ENCODE measurements around the gene TOPAZ1.

The TOPAZ1 gene

DNA sequence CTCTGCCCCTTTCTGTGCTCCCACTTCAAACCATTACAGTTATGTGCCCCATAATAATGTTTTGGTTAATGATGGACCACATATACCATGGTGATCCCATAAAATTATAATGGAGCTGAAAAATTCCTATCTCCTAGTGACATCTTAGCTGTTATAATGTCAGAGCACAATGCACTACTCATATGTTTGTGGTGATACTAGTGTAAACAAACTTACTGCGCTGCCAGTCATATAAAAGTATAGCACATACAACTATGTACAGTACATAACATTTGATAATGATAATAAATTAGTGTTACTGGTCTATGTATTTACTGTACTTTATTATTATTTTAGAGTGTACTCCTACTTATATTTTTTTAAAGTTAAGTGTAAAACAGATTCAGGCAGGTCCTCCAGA is 51.3 kb downstream of the TOPAZ1 start:
- Histone ChIP-seq H3K9ac (ENCODE audit: insufficient read length) (no peak overlapping the region), H3K9me3 (ENCODE audit: low read depth, low read length) (no peaks in the 10 kb centered on the region), H3K4me3 (no peak overlapping the region), H3K27ac (no peak overlapping the region), H3K36me3 (ENCODE audit: insufficient read depth, low read length) (no peaks in the 10 kb centered on the region)
- DNase-seq (ENCODE audit: low read depth, low spot score) = no peak
- TF ChIP-seq FOXP2 (optimal IDR thresholded peaks at IDR 0.05; ENCODE audit: control extremely low read depth, extremely low read length, insufficient read depth) (no peak), EZH2 (IDR thresholded peaks at IDR 0.05) (no peak), POLR2AphosphoS5 (IDR thresholded peaks at IDR 0.05; ENCODE audit: borderline replicate concordance, low read depth, low read length) (no peak)

DNA sequence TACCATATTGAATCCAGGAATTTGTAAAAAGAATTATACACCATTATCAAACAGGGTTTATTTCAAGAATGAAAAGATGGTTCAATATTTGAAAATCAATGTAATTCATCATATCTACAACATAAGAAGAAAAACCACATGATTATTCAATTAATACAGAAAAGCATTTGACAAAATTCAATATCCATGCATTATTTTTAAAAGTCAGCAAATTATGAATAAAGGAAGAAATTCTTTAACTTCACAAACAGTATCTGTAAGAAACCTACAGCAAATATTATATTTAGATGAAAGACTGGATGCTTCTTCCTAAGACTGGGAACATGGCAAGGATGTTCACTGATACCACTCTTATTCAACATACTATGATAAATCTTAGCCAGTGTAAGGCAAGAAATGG is 55.6 kb downstream of the TOPAZ1 start:
- no peak overlapping the region for H3K4me3 ChIP-seq
- no peak overlapping the region for H3K9ac ChIP-seq (ENCODE audit: insufficient read length)
- DNase-seq (ENCODE audit: low read depth, low spot score) = no peak
- H3K9me3 ChIP-seq (ENCODE audit: low read depth, low read length) = no peaks in the 10 kb centered on the region
- no peaks in the 10 kb centered on the region for H3K36me3 ChIP-seq (ENCODE audit: insufficient read depth, low read length)
- no peak overlapping the region for H3K27ac ChIP-seq
- no peak for TF ChIP-seq FOXP2 (optimal IDR thresholded peaks at IDR 0.05; ENCODE audit: control extremely low read depth, extremely low read length, insufficient read depth)
- TF ChIP-seq POLR2AphosphoS5 (IDR thresholded peaks at IDR 0.05; ENCODE audit: borderline replicate concordance, low read depth, low read length) = no peak
- no peak for TF ChIP-seq EZH2 (IDR thresholded peaks at IDR 0.05)

DNA sequence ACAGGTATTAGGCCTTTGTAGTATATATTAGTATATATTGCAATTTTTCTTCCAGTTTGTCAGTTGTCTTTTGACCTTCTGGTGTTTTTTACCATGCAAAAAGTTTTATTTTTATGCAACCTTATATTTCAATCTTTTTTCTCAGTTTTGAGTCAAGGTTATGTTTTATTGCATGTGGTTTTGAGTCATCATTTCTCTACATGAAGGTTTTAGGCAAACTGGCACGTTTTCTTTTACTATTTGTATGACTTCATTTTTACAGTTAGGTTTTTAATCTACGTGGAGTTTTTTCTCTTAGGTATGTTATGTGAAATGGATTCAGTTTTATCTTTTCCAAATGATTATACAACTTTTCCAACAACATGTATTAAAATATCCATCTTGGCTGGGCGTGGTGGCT is 60.1 kb downstream of the TOPAZ1 start:
- H3K27ac ChIP-seq = no peak overlapping the region
- no peaks in the 10 kb centered on the region for H3K9me3 ChIP-seq (ENCODE audit: low read depth, low read length)
- DNase-seq (ENCODE audit: low read depth, low spot score) = no peak
- no peak overlapping the region for H3K9ac ChIP-seq (ENCODE audit: insufficient read length)
- H3K36me3 ChIP-seq (ENCODE audit: insufficient read depth, low read length) = no peaks in the 10 kb centered on the region
- no peak overlapping the region for H3K4me3 ChIP-seq
- TF ChIP-seq POLR2AphosphoS5 (IDR thresholded peaks at IDR 0.05; ENCODE audit: borderline replicate concordance, low read depth, low read length) (no peak), FOXP2 (optimal IDR thresholded peaks at IDR 0.05; ENCODE audit: control extremely low read depth, extremely low read length, insufficient read depth) (no peak), EZH2 (IDR thresholded peaks at IDR 0.05) (no peak)

DNA sequence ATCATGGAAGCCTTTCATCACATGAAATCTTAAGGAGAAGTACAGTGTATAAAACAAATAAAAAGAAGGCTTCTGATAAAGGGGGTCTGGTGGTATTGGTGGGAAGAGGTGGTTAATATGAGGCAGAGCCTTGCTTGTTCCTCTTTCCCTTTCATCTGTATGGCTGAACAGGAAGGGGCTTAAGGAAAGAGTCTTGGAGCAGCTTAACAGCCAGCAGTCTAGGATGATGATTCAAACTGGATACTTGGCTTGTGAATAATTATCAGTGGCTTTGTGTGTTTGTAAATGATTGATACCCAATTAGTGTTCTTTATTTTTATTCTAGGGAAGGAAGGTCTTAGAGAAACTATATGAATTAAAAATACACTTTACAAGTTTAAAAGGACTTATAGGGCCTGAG is 67.8 kb downstream of the TOPAZ1 start:
- TF ChIP-seq FOXP2 (optimal IDR thresholded peaks at IDR 0.05; ENCODE audit: control extremely low read depth, extremely low read length, insufficient read depth) (no peak), EZH2 (IDR thresholded peaks at IDR 0.05) (no peak), POLR2AphosphoS5 (IDR thresholded peaks at IDR 0.05; ENCODE audit: borderline replicate concordance, low read depth, low read length) (no peak)
- no peak overlapping the region for H3K9ac ChIP-seq (ENCODE audit: insufficient read length)
- H3K4me3 ChIP-seq = no peak overlapping the region
- no peaks in the 10 kb centered on the region for H3K9me3 ChIP-seq (ENCODE audit: low read depth, low read length)
- H3K36me3 ChIP-seq (ENCODE audit: insufficient read depth, low read length) = no peaks in the 10 kb centered on the region
- H3K27ac ChIP-seq = no peak overlapping the region
- no peak for DNase-seq (ENCODE audit: low read depth, low spot score)

DNA sequence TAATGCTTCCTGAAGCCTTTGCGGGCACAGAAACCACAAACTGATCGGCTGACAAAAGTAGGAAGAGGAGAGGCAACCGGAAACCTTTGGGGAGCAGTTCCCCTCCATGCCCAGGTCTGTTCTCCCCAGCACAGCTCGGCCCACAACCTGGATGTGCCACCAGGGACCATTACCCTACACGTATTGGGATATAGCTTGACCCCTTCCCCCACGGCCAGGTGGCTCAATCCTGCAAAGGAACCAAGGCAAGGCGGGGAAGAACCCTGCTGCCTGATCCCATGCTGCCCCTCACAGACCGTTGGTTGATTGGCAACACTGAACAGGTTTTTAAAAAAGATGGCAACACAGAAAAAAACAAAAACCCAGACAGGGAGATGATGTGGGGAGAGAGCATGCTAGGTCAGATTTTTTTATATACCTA is 77.2 kb downstream of the TOPAZ1 start:
- TF ChIP-seq FOXP2 (optimal IDR thresholded peaks at IDR 0.05; ENCODE audit: control extremely low read depth, extremely low read length, insufficient read depth) (no peak), POLR2AphosphoS5 (IDR thresholded peaks at IDR 0.05; ENCODE audit: borderline replicate concordance, low read depth, low read length) (no peak), EZH2 (IDR thresholded peaks at IDR 0.05) (no peak)

DNA sequence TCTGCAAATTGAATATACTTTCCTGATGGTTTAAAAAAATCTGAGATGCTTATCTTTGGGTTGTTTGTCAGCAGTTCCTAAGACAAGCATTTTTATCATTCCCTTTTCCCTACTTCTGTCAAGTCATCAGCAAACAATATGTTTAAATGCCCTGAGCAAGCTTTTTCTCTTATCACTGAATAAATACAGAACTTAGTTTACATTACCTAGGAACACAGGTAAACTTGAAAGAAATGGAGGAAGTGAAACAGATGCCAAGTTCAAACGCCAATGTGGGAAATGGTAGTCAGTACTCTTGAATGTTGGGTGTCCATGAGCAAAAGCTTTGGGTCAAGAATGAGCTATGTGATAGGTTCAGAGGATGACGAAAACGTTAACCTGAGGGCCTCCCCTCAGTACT is 79.6 kb downstream of the TOPAZ1 start:
- TF ChIP-seq EZH2 (IDR thresholded peaks at IDR 0.05) = no peak
- no peak for TF ChIP-seq FOXP2 (optimal IDR thresholded peaks at IDR 0.05; ENCODE audit: control extremely low read depth, extremely low read length, insufficient read depth)
- no peak for TF ChIP-seq POLR2AphosphoS5 (IDR thresholded peaks at IDR 0.05; ENCODE audit: borderline replicate concordance, low read depth, low read length)
- no peak for DNase-seq (ENCODE audit: low read depth, low spot score)

More for the DNA sequence above, 77.2 kb downstream of the TOPAZ1 start:
- no peaks in the 10 kb centered on the region for H3K36me3 ChIP-seq (ENCODE audit: insufficient read depth, low read length)
- no peak overlapping the region for H3K4me3 ChIP-seq
- no peak for DNase-seq (ENCODE audit: low read depth, low spot score)
- H3K27ac ChIP-seq = no peak overlapping the region
- H3K9me3 ChIP-seq (ENCODE audit: low read depth, low read length) = no peaks in the 10 kb centered on the region
- no peak overlapping the region for H3K9ac ChIP-seq (ENCODE audit: insufficient read length)

DNA sequence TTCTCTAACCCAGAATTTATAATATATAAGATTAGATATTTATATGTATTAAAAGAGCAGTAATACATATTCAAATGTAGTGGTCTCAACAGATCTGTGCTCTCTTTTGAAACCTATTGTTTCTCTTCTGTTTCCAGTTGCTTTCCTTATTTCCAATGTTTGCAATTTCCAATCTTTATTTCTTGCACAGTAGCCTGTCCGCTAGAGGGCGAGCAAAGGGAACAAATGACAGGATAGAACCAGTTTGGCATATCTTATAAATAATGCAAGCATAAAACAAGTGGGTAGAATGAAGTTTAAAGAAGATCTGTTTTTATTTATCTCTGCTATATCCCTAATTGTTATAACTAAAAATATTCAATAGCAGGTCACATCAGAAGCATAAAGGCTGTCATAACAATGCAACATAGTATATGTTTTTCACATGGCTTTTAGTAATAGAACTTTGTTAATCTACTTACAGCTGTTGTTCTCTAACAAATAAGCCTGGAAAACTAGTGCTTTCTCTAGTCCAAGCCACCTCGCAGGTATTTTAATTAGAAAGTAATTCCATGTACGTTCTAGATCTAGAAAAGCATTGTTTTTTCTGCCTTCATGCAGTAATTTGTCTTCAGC is 81.8 kb downstream of the TOPAZ1 start:
- H3K27ac ChIP-seq = no peak overlapping the region
- H3K9ac ChIP-seq (ENCODE audit: insufficient read length) = no peak overlapping the region
- no peaks in the 10 kb centered on the region for H3K9me3 ChIP-seq (ENCODE audit: low read depth, low read length)
- H3K4me3 ChIP-seq = no peak overlapping the region
- no peak for TF ChIP-seq POLR2AphosphoS5 (IDR thresholded peaks at IDR 0.05; ENCODE audit: borderline replicate concordance, low read depth, low read length)
- TF ChIP-seq FOXP2 (optimal IDR thresholded peaks at IDR 0.05; ENCODE audit: control extremely low read depth, extremely low read length, insufficient read depth) = no peak
- no peak for TF ChIP-seq EZH2 (IDR thresholded peaks at IDR 0.05)
- no peaks in the 10 kb centered on the region for H3K36me3 ChIP-seq (ENCODE audit: insufficient read depth, low read length)
- DNase-seq (ENCODE audit: low read depth, low spot score) = no peak

More for the DNA sequence above, 79.6 kb downstream of the TOPAZ1 start:
- Histone ChIP-seq H3K9ac (ENCODE audit: insufficient read length) (no peak overlapping the region), H3K36me3 (ENCODE audit: insufficient read depth, low read length) (no peaks in the 10 kb centered on the region), H3K27ac (no peak overlapping the region), H3K4me3 (no peak overlapping the region), H3K9me3 (ENCODE audit: low read depth, low read length) (no peaks in the 10 kb centered on the region)

DNA sequence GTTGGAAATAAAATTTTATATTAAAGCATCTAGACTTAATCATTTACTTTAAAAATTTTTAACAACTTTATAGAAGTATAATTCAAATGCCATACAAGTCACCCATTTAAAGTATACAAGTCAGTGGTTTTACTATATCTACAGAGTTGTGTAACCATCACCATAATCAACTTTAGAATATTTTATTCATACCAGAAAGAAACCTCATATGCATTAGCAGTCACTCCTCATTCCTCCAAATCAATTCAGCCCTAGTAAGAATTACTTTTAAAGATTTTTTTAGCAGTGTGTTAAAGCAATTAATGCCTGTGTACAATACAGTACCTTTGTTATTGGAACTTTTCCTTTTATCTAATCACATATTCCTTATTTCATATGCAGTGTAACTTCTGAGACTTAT is 82.9 kb downstream of the TOPAZ1 start:
- Histone ChIP-seq H3K9me3 (ENCODE audit: low read depth, low read length) (no peaks in the 10 kb centered on the region), H3K4me3 (no peak overlapping the region), H3K9ac (ENCODE audit: insufficient read length) (no peak overlapping the region), H3K36me3 (ENCODE audit: insufficient read depth, low read length) (no peaks in the 10 kb centered on the region), H3K27ac (no peak overlapping the region)
- no peak for DNase-seq (ENCODE audit: low read depth, low spot score)
- TF ChIP-seq FOXP2 (optimal IDR thresholded peaks at IDR 0.05; ENCODE audit: control extremely low read depth, extremely low read length, insufficient read depth) = no peak
- TF ChIP-seq POLR2AphosphoS5 (IDR thresholded peaks at IDR 0.05; ENCODE audit: borderline replicate concordance, low read depth, low read length) = no peak
- TF ChIP-seq EZH2 (IDR thresholded peaks at IDR 0.05) = no peak

DNA sequence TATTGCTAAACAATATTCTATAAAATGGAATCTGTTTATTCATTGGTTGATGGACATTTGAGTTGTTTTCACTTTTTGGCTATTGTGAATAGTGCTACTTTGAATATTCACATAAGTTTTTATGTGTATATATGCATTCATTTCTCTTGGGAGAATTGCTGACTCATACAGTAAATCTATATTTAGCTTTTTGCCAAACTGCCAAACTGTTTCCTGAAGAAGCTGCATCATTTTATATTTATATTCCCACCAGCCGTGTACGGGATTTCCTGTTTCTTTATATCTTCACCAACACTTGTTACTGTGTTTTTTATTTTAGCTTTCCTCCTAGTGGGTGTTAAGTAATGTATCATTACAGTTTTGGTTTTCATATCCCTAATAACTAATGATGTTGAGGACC is 84.3 kb downstream of the TOPAZ1 start:
- no peak overlapping the region for H3K9ac ChIP-seq (ENCODE audit: insufficient read length)
- H3K4me3 ChIP-seq = no peak overlapping the region
- H3K36me3 ChIP-seq (ENCODE audit: insufficient read depth, low read length) = no peaks in the 10 kb centered on the region
- TF ChIP-seq FOXP2 (optimal IDR thresholded peaks at IDR 0.05; ENCODE audit: control extremely low read depth, extremely low read length, insufficient read depth) = no peak
- TF ChIP-seq EZH2 (IDR thresholded peaks at IDR 0.05) = no peak
- TF ChIP-seq POLR2AphosphoS5 (IDR thresholded peaks at IDR 0.05; ENCODE audit: borderline replicate concordance, low read depth, low read length) = no peak
- no peaks in the 10 kb centered on the region for H3K9me3 ChIP-seq (ENCODE audit: low read depth, low read length)
- no peak overlapping the region for H3K27ac ChIP-seq
- DNase-seq (ENCODE audit: low read depth, low spot score) = no peak

All from SK-N-MC (cell line).